Activated CD4-positive, CD25-positive, alpha-beta regulatory T cell (primary cell): ENCODE data around the gene MTCL1.

Source experiments
- DNase-seq, 4 experiments: peaks; one replicate each; lab custom pipeline; 2025; lab: John Stamatoyannopoulos, UW

Gene MTCL1

DNA sequence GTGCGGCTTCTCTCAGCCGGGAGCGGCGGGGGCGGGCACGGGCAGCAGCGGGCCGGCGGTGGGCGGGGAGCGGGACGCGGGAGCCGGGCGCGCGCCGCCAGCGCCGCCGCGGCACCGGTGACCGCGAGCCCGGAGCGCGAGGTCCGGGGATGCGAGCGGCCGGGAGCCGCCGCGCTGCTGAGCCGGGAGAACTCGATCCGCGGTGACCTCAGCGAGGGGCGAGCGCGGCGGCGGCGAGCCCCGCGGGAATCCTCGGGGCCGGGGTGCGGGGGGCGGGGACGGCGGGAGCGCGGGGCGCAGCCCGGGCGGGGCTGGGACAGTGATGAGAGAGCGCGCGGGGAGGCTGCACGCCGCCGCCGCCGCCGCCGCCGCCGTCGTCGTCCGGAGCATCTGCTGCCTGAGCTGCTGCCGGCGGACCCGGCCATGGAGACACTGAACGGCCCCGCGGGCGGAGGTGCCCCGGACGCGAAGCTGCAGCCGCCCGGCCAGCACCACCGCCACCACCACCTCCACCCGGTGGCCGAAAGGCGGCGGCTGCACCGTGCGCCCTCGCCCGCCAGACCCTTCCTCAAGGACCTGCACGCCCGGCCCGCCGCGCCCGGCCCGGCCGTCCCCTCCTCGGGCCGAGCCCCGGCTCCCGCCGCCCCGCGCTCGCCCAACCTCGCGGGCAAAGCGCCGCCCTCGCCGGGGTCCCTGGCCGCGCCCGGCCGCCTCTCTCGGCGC is at the start of gene MTCL1:
Gene MTCL1, plus strand, starts transcription at position 319 of the 723 bp plus-strand sequence. Its CDS starts 105 bp downstream, at position 424.
- DNase-seq: no peak

DNA sequence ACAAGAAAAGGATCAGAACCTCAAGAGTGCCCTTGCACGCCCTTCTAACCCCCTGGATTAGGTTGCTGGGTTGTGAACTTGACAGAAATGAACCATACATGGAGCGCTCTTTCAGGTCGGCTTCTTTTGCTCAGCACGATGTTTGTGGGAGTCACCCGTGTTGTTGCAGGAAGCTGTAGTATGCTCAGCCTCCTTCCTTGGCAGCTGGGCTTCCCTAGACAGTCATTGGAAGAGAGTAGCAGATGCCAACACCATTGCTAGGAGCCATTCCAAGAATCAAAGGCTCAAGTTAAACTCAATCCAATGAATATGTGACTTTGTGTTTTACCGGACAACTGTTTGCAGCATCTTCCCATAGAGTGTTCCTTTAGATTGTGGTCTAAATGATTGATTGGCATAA is 49.1 kb upstream of the MTCL1 start:
- DNase-seq: no peak

DNA sequence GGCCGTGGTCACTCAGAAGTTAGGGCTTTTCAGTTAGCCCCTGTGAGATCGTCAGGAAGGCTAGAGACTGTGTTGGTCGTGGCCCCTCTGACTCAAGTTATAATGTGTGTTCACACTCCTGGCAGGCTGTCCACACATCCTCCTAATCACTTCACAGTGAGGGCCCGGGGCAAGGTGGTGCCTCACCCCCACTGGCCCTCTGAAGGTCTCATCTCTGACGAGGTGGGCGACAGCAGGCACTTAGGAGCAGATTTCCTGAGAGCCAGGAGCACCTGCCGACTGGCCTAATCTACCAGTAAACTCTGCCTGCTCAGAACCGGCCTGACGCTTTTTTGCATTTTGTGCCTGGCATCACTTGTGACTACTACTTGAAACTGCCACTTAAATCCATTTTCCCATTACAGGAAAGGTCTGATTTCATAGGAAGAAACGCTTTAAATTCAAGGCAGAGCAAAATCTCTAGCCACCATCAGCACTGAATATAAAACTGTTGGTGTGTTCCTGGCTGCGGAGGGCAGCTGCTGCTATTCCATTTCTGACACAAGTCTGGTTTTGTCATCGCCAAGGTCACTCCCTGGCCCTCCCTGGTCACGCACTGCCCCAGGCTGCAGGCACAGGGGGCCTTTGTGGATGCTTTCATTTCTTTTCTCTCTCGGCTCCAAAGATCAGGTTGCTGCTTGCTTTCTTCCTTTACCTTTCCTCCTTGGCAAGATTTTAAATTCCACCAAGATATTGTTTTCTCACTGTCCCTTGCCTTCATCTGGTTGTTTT is 48.1 kb upstream of the MTCL1 start:
- no peak for DNase-seq

DNA sequence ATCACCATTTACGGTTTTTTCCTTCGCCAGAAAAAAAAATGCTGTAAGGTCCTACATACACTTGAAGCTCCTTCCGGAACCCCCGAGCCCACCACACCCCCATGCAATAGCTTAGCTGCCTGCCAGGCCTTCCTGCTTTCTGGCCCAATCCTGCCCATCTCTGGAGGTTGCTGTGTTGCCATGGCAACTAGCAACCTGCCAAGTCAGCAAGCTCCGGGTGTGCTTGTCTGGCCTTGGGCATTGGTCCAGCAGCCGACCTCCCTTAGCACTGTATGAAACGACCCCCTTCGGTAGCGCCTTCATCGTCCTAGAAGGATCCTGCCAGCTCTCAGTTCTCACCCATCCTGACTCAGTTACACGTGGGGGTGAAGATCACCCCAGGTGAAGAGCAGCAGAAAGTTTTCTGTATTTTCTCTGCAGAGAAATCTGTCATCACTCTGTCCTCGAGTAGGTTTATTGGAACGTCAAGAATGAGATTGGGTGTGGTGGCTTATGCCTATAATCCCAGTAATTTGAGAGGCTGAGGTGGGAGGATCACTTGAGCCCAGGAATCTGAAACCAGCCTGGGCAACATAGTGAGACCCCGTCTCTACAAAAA is 47.4 kb upstream of the MTCL1 start:
- DNase-seq: no peak

- DNase-seq: no peak
These were observed 46.4 kb upstream of the MTCL1 start for GRCh38 chr18:8658858-8659485.

DNA sequence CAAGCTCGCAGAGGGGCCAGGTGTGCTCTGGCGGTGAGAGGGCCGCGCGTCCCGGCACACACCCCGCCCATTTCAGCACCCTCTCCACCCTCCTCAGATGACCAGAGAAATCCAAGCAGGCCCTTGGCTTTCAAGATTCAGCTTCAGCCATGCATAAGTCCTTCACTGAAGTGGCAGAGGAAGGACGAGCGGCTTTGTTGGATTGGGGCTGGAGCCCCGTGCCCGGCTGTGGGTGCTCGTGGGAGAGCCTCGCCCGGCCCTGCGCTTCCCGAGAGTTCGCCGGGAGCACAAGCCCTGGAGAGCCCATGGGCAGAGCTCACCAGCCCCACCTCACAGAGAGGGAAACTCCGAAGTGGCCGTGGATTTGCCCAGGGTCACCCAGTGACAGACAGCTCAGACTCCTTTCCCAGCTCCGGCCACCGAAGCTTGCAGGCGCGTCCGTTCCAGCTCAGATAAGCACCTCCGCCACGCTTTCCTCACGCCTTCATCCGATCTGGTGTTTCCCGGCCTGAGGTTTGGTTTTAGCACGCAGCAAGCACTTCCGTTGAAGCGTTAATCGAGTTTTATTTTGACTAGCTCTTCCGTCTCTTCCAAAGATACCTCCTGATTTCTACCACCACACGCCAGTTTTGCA is 45.6 kb upstream of the MTCL1 start:
- DNase-seq: no peak

DNA sequence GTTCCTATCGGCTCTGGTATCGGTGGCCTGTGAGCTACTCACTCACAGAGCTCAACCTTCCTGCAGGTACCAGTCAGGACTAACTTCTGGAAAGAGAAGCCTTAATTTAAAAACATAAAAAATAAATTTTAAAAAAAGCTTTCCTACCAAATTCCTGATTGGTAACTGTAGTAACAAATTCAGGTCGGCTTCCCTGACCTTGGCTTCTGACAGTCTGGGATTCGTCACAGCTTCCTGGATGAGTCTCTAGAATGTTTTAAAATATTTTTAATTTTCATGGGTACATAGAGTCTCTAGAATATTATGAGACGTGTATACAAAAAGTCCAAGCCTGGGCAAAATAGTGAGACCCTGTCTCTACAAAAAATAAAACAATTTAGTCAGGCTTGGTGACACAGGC is 45.0 kb upstream of the MTCL1 start:
- no peak for DNase-seq

GRCh38 chr18:8661754-8662559 is 43.4 kb upstream of the MTCL1 start:
- no peak for DNase-seq

DNA sequence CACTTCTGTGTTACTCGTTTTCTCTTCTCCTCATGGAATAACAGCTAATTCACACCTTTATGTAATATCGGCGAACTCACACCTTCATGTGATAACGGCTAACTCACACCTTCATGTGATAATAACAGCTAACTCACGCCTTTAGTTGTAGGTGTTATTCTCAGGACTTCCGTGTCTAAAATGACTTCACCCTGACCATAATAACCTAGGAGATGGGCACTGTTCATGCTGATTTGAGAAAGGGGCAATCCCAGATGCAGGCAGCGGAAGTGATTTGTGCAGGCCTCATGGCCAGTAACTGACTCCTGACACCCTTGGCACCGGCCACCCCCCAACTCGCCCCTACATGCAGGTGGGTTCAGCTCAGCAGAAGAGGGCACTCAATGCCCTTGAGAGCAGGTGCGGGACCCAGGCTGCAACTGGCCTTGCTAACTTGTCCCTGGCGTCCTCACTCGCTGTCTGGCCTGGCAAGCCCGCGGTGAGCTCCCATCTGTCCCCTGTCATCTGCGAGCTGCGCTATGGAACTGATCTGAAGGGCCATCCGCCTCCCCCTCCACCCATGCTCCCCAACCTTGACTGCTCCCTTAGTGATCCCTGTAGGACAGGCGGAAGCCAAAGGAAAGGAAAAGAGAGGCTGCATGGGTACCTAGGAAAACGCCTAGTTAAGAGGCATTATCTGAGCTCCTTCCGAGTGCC is 42.6 kb upstream of the MTCL1 start:
- no peak for DNase-seq

DNA sequence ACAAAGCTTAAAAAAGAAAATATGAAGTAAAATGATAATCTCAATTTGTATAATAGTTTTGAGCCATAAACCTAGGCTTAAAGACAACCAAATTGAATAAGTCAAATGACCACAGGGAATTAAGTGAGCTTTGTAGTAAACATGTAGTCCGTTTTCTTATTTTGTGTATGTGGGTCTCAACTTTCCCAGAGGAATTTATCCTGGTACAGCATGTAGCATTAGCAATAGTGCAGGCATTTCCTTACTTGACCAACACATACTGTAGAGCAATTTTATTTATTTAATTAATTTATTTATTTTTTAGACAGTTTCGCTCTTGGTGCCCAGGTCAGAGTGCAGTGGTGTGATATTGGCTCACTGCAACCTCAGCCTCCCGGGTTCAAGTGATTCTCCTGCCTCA is 37.5 kb upstream of the MTCL1 start:
- no peak for DNase-seq

DNA sequence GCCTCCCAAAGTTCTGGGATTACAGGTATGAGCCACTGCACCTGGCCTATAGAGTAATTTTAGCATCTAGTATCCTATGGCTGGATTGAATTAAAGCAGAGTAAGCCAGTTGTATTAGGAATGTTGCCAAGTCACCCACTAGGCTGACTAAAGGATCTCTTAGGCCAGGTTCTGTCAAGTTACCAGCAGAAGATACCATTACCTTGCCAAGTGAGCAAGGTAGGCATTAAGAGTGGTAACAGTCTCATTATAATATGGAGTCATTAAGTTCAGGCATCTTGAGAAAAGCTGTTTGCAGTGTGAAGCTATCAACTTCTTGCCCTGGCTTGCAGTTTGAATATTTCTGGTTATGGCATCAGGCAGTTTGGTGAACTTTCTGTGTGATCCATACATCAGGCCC is 37.0 kb upstream of the MTCL1 start:
- DNase-seq: no peak

- DNase-seq: no peak
These were observed 35.8 kb upstream of the MTCL1 start for GRCh38 chr18:8669571-8669970.

- no peak for DNase-seq
These were observed 31.8 kb upstream of the MTCL1 start for GRCh38 chr18:8673256-8674209.

- DNase-seq: no peak
These were observed 30.3 kb upstream of the MTCL1 start for GRCh38 chr18:8675057-8675456.

- DNase-seq: no peak
These were observed 24.2 kb upstream of the MTCL1 start for GRCh38 chr18:8681196-8681595.

- DNase-seq: no peak
These were observed 20.8 kb upstream of the MTCL1 start for GRCh38 chr18:8684577-8684976.

GRCh38 chr18:8685141-8685913 is 20.0 kb upstream of the MTCL1 start:
- DNase-seq: no peak

- DNase-seq: no peak
These were observed 19.5 kb upstream of the MTCL1 start for GRCh38 chr18:8685914-8686216.

DNA sequence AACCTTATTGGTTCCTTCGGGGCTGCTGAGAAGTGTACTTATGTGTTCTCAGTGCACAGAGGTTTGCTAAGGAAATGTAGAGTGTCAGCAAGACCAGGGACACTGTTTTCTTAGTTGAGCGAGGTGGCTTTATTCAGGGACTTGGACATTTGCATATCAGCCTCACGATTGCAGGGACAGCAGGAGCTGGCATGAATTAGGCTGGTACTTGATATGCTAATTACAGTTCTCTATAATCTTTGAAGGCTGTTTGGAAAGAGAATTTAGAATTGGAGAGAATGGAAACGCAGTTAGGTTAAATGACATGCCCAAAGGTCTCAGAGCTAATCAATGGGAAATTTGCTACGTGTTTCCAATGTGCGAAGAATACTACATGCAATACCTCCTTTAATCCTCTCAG is 18.7 kb upstream of the MTCL1 start:
- no peak for DNase-seq
